ENCODE data around the gene TAAR6.
"Not testable (repeated sequence)": the region's sequence is repeated elsewhere in the genome, so short reads cannot be mapped to it uniquely, and the experiment has no call there.

TAAR6 gene

DNA sequence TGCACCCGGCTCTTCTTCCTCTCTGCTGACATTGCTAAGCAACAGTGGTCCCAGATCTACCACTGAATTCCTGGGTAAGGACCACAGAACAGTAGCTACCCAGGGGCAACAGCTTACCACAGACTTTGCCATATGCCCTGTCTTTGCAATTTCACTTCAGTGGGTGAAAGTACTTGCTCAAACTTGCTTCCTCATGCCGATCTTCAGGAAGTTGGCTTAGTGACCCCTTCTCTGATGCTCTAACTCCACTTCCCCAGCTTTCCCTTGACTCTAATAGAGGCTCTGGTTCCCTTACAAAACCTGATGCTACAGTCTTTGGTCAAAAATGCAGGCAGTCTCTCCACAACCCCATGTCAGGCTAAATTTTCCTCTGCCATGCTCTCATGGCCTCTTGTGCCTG is 22.7 kb downstream of the TAAR6 start:
- no peak for DNase-seq

DNA sequence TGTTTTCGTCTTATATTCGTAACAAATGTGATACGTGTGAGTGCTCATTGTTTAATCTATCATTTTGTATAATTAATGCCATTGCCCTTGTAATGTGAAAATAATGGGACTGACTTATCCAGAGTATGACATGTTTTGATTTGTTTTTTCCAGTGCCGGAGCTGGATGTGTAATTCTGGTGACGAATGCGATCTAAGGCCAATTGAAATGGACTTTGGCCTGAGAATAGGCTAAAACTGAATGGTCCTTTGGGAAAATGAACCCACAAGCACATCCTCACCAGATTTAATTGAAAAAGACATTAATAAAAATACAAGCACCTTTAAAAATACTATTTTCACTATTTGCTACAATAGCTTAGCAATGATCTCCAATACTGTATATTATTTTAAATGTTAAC is 26.1 kb downstream of the TAAR6 start:
- DNase-seq, result no peak

DNA sequence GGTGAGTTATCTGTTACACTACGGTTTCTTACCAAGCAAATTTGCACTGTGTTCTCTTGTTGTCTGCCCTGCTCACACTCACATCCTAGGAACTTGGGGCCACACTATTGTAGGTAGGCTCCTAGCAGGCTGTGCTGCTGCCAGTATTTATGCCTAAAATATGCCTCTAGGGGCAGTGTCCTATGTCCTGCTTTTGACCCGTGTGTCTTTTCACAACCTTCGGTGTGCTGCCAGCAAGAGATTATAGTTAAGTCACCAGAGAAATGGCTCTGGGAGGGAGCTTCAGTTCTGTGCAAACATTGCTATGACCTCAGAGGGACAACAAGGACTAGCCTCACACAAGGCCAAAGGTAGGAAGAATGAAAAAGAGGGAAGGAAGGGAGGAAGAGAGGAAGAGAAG is 28.4 kb downstream of the TAAR6 start:
- no peak for DNase-seq

DNA sequence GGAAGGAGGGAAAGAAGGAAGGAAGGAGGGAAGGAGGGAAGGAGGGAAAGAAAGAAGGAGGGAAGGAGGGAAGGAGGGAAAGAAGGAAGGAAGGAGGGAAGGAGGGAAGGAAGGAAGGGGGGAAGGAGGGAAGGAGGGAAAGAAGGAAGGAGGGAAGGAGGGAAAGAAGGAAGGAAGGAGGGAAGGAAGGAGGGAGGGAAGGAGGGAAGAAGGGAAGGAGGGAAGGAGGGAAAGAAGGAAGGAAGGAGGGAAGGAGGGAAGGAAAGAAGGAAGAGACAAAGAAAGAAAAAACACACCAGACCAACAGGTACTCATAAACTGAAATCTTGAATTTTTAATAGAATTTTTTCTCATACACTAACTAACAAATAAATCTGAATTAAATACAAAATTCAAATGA is 30.8 kb downstream of the TAAR6 start:
- DNase-seq, result not testable (repeated sequence)

DNA sequence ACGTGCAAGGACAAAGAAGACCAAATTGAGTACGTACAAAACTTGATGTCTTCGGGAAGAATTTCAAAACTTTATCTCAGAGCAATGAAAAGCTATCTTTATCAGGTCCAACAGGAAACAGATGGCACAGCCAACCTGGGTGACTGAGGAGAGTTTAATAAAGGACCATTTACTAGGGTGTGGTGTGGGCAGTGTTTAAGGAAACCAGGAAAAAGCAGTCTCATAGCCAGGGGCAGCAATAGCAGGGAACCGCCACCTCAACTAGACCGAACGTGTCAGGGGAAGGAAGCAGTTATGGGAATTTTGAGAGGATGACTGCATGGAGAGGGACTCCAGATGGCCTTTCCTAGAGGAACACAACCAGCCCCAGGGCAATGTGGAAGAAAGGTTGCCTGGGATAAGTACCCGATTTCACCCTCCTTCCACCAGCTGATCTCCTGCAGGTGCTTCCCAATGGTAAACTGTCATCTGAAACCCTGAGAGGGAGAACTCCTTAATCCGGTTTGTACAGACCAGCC is 34.6 kb downstream of the TAAR6 start:
- DNase-seq, result no peak

DNA sequence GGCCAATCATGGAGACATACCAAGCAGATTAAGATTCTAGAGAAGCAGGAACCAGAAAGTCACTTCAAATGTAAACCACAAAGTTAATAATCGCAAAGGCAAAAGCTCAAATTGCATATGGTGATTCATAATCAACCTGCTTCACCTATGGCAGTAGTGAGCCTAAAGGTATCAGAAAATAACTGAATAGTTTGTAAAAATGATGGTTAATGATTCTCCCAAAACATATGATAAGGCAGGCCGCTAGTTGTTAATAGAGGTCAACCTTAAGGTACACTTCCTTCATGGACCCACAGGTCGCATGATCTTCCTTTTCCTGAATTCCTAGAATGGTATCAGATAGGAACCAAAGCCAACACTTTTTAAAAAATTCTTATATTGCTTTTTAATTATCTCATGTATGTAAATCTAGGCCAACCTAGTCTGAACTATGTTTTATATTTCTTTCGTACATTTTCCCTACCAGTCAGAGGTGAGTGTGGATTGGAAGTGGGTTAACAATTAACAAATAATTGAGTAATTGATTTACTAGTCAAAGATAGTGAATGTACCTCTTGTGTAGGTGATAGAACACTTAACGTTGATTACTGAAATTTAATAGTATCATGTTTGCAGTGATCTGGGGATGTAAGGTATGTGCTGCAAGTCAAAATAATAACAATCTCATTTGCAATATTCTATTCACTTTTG is 37.6 kb downstream of the TAAR6 start:
- no peak for DNase-seq

DNA sequence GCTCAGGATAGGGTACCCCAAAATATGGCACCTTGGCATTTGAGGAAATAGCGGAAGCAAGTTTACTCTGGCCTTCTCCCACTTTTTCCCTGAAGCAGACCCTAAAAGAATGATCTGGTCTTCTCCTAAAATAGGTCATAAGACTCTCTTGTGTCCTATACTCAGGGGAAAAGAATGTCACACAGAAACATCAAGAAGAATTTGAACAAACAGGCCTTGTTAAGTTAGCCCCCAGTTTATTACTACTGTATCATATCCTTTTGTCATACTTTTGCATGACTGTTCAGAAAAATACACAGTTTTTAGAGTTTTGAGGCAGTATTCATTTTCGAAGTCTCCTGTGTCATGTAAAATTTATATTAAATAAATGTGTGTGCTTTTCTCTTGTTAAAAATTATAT is 41.5 kb downstream of the TAAR6 start:
- no peak for DNase-seq

DNA sequence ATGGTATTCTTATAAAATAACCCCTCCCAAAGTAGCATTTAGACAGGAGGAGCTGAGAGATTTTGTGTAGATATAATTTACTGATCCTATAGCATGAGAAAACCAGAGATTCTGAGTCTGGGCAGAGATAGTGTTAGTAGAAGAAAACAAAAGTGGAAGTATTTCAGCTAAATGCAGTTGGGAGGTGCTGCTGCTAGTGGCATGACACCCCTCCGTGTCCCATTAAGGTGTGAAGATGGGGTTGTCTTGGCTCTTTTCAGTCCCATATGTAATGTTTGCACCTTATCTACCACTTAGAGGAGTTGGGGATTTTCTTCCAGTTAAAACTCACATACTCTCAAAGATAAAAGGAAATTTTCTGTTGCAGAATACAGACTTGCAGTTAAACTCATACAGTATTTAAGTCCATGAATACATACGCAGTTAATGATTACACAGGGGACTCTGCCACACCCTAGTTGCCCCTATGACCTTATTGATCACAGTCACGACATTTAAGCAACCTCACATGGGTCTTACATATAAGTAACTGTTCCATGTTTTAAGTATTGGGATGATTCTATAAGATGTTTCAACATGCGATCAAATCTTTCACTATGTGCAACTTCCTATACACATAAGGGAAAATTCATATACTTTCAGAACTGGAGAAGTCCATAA is 42.5 kb downstream of the TAAR6 start:
- no peak for DNase-seq

DNA sequence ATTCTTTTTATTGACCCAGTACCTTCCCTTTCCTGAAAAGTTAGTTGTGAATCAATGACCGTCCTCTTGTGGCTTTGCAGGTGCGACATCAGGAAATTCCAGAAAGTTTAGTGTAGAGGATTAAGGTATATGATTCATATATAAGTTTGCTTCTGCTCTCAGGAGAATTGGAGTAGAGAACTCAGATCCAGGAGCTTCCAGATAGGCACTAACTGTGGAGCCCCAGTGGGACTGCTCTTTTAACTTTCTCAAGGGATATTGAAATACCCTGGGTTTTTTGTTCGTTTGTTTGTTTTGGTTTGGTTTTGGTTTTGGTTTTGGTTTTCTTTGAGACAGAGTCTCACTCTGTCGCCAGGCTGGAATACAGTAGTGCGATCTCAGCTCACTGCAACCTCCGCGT is 44.4 kb downstream of the TAAR6 start:
- DNase-seq, result no peak

DNA sequence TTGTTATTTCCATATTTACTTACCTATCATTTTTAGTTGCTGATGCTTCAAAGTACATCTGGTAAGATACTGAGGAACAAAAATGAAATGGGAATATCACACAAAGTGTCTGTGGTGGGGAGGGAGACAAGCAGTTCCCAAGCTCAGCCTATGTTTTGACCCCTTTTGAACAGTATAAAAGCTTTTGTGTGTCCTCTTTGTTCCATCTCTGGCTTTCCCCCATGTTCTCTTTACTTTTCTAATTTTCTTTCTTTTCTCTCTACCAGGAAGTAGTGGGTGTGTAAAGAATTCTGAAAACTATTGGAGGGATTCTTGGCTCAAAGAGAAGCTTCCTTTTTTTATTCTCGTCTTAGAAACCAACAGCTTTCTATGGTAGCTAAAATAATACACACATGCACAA is 46.6 kb downstream of the TAAR6 start:
- DNase-seq, result no peak

Data from cerebellar nuclear complex (tissue), 1 donor.